GM19324 (cell line): ENCODE measurements around the gene PICK1.
"Not testable (repeated sequence)": the region's sequence is repeated elsewhere in the genome, so short reads cannot be mapped to it uniquely, and the experiment has no call there.

Source experiments
- ATAC-seq: cut with Tn5 transposase; IDR thresholded peaks from one replicate; pipeline ENCODE4 v1.9.1; 2021; ENCODE audit warnings: mild to moderate bottlenecking, moderate library complexity; ENCODE audit not compliant: unreplicated experiment, low FRiP score

PICK1 gene

GRCh38 chr22:38030311-38031133, 26.7 kb upstream of the PICK1 start:
- ATAC-seq, result no peak

GRCh38 chr22:38031491-38031890, 25.7 kb upstream of the PICK1 start:
- no peak for ATAC-seq

- no peak for ATAC-seq
Measured at GRCh38 chr22:38032681-38033521, 24.3 kb upstream of the PICK1 start.

- no peak for ATAC-seq
Measured at GRCh38 chr22:38033522-38034277, 23.5 kb upstream of the PICK1 start.

DNA sequence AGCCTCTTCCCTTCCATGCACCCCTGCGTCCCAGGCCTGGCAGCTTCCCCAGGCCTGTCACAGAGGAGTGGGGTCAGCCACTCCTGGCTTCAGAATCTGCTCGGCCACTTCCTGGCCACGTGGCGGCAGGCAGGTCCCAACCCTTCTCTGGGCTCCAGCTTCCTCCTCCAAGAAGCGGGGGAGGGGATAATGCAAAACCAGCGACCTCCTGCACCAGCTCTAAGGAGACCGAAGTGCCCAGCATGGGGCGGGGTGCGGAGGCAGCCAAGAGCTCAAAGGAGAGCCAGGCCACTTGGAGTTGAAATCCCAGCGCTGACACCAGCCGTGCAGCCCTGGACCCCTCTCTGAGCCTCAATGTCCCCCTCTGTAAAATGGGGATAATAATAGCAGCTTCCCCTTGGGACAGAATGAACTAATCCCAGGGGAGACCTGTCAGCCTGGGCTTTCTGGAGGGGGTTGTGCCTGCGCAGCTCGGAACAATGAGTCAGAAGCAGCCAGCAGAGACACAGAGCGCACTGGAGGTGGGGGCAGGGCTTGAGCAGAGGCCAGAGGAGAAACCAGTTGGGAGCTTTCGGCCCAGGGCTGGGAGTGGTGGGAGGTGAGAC, 22.8 kb upstream of the PICK1 start:
- ATAC-seq, result no peak

- no peak for ATAC-seq
Measured at GRCh38 chr22:38034884-38035529, 22.2 kb upstream of the PICK1 start.

DNA sequence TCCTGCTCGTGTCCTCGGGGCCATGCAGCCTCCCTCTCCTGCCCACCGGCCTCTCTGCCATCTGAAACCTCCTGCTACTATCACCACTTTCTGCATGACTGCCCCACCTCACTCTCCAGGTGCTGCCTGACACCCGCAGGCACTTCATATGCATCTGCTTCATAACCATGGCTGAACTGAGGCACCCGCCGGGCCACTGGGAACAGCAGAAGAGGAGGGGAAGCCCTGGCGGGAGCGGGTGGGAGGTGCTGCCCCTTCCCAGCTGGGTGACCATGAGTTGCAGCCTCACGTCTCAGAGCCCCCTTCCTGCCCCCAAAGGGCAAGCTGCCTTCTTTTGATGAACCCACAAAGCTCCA, 21.7 kb upstream of the PICK1 start:
- no peak for ATAC-seq

DNA sequence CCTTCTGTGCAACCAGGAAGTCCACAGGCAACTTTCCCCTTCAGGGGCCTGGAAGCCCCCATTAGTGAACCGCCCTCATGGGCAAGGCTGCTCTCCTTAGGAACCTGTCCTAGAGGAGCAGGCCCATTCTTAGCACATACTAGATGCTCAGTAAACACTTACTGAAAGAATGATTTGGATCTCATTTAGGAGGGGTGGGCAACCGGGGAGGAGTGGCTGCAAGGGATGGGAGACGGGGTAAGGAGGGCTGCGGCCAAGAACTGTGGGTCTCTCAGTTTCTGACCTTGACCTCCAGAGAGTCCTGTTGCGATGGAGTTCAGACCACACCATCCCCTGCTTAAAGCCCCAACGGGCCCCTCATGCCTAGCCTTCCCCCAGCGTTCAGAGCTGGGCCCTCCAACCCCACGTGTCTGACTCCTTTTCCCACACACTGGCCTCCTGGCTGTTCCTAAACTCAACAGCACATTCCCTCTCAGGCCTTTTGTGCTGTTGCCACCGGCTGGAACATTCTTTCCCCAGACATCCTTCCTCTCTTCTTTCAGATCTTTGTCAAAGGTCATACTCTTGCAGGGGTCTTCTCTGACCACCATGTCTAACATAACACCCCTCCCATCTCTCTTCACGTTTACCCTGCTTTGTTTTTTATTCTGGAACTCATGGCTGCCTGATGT, 20.7 kb upstream of the PICK1 start:
- no peak for ATAC-seq

- not testable (repeated sequence) for ATAC-seq
Measured at GRCh38 chr22:38037367-38038150, 19.6 kb upstream of the PICK1 start.

GRCh38 chr22:38038426-38038825, 18.8 kb upstream of the PICK1 start:
- ATAC-seq, result no peak

GRCh38 chr22:38038890-38039812, 18.1 kb upstream of the PICK1 start:
- ATAC-seq, result no peak

DNA sequence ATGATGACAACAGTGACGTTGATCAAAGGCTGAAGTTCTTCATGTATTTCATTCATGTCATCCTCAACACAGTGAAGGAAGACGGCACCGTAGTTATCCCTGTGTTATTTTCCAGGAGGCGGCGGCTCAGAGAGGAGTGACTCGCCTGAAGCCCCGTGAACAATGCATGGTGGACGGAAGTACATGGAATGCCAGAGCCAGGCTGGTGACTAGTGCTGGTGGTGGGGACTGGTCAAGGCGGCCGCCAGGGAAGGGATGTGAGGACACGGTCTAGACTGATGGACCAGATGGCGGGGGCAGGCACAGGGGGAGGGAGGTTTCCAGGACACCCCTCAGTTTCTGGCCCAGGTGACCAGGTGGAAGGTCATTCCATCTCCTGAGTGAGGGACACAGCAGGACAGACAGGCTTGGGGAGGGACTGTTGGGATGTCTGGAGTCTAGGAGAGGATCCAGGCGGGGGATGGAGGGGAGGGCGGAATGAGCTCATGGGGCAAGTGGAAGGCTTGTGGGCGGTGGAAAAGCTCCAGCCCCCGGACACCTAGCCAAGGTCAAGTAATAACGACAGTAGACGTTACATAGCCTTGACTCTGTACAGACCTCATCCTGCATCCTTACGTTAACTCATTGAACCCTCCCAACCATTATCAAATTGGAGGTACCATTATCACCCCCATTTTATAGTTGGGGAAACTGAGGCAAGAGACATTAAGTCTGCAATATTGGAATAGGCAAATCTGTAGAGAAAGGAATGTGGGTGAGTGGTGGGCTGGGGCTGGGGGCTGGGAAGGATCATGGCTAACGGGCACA, 16.0 kb upstream of the PICK1 start:
- ATAC-seq, result no peak

- ATAC-seq, result no peak
Measured at GRCh38 chr22:38041760-38042487, 15.3 kb upstream of the PICK1 start.

DNA sequence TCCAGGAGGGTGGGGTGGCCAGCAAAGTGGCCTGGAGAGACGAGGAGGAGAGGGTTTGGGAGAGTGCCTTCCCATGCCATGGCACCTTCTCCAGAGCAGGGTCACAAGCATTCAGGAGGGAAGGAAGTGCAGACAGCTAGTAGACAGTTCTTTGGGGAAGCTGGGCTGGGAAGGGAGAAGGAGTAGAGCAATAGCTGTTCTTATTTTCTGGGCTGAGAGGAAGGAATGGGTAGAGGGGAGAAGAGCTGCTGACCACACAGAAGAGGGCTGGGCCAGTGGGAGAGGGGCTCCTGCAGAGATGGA, 14.8 kb upstream of the PICK1 start:
- no peak for ATAC-seq

GRCh38 chr22:38043151-38044039, 13.8 kb upstream of the PICK1 start:
- ATAC-seq, result no peak
